GM12878 (cell line): Measurements from ENCODE around the gene TRPM3. TPM values are rescaled to one million over a fixed set of nuclear protein-coding genes. Genes with fewer than 3 reads are reported as not detected.

ENCODE experiments used
- ATAC-seq: fragments of 200-7000 bp; cut with Tn5 transposase; 3 replicates; pipeline ENCODE4 v1.9.1; 2020; ENCODE audit warnings: mild to moderate bottlenecking, moderate library complexity
- BruUV-seq: library from RNA; stranded (reverse); fragments of 400-500 nt; replicated peaks from 2 replicates; lab custom pipeline; 2021; lab: Mats Ljungman, UMichigan
- CTCF ChIA-PET: fragments of 300-600 bp; sonication (Branson Sonifier 250); formaldehyde crosslinking; extraction: SDS; loops from one replicate; lab custom pipeline; 2021; ENCODE audit warnings: inconsistent platforms; lab: Yijun Ruan, JAX
- POLR2A ChIA-PET: fragments of 350-600 bp; formaldehyde crosslinking; extraction: SDS; loops from one replicate; lab custom pipeline; 2021; ENCODE audit warnings: inconsistent platforms; lab: Charles Lee
- RAD21 ChIA-PET: fragments of 300-600 bp; sonication (Branson Sonifier 250); formaldehyde crosslinking; loops from one replicate; lab custom pipeline; 2023; ENCODE audit warnings: antibody characterized with exemption; ENCODE audit not compliant: unreplicated experiment; lab: Charles Lee
- SMC1A ChIA-PET: fragments of 300-600 bp; sonication (Branson Sonifier 250); formaldehyde crosslinking; loops from one replicate; lab custom pipeline; 2023; ENCODE audit not compliant: unreplicated experiment, uncharacterized antibody; lab: Charles Lee
- DNase-seq: peaks from one replicate; pipeline ENCODE4 v3.0.0-alpha.2; 2011; ENCODE audit warnings: low read depth, low spot score
- FAIRE-seq: peaks from 3 replicates; lab custom pipeline; 2011; peaks lifted over from hg19 to GRCh38; lab: Jason Lieb, UNC
- H2AFZ ChIP-seq: 2 replicates; pipeline ENCODE4 v1.6.0; 2011; ENCODE audit warnings: low read depth, low read length, control low read depth; ENCODE audit not compliant: control insufficient read depth
- H3K27ac ChIP-seq: 2 replicates; pipeline ENCODE4 v1.5.1; 2011; ENCODE audit warnings: control low read depth; ENCODE audit not compliant: control insufficient read depth, insufficient read depth
- H3K27me3 ChIP-seq, 2 experiments: replicated peaks in 1 of 2; 2 replicates each; pipeline versions ENCODE4 v1.6.0 to v1.6.1; 2011; ENCODE audit warnings: low read length in 1 of 2; ENCODE audit not compliant: control insufficient read depth in 2 of 2, insufficient read depth in 2 of 2
- H3K36me3 ChIP-seq, 2 experiments: 2 replicates each; pipeline ENCODE4 v1.5.1; 2011; ENCODE audit warnings: low read length in 1 of 2; ENCODE audit not compliant: control insufficient read depth in 2 of 2, insufficient read depth in 2 of 2
- H3K4me1 ChIP-seq: 2 replicates; pipeline ENCODE4 v1.6.1; 2011; ENCODE audit warnings: mild to moderate bottlenecking, low read length, moderate library complexity, mixed read lengths; ENCODE audit not compliant: control insufficient read depth, insufficient read depth
- H3K4me2 ChIP-seq: 2 replicates; pipeline ENCODE4 v1.6.0; 2011; ENCODE audit warnings: control low read depth; ENCODE audit not compliant: control insufficient read depth, insufficient read depth
- H3K4me3 ChIP-seq: fragments of 200-600 bp; sonication (generic); 2 replicates; pipeline ENCODE4 v1.5.1; 2016
- H3K79me2 ChIP-seq: 2 replicates; pipeline ENCODE4 v1.6.0; 2011; ENCODE audit warnings: low read length; ENCODE audit not compliant: control insufficient read depth, insufficient read depth
- H3K9ac ChIP-seq: 2 replicates; pipeline ENCODE4 v1.8.0; 2011; ENCODE audit warnings: low read length, control low read depth, mixed read lengths; ENCODE audit not compliant: control insufficient read depth, insufficient read depth
- H3K9me3 ChIP-seq: replicated peaks from 3 replicates; pipeline ENCODE4 v1.5.1; 2011; ENCODE audit warnings: mild to moderate bottlenecking, low read length; ENCODE audit not compliant: control insufficient read depth, insufficient read depth
- H4K20me1 ChIP-seq: 2 replicates; pipeline ENCODE4 v1.6.0; 2011; ENCODE audit not compliant: control insufficient read depth, insufficient read depth
- CHD2 ChIP-seq: IDR thresholded peaks from 2 replicates; pipeline ENCODE4 v1.6.1; 2011; ENCODE audit warnings: low read depth, low read length, improper control_type of control experiment, borderline replicate concordance
- KDM1A ChIP-seq: fragments of 200-600 bp; sonication (generic); IDR thresholded peaks from 2 replicates; pipeline ENCODE4 v1.6.1; 2016; ENCODE audit warnings: borderline replicate concordance
- POU2F2 ChIP-seq: IDR thresholded peaks from 3 replicates; pipeline ENCODE4 v1.6.1; 2011; ENCODE audit warnings: low read depth, mild to moderate bottlenecking, low read length, borderline replicate concordance
- RB1 ChIP-seq: fragments of 450-650 bp; formaldehyde crosslinking; IDR thresholded peaks from 2 replicates; pipeline ENCODE4 v1.6.1; 2017; ENCODE audit warnings: mild to moderate bottlenecking, borderline replicate concordance
- SREBF2 ChIP-seq: IDR thresholded peaks from 2 replicates; pipeline ENCODE4 v1.6.1; 2012; ENCODE audit warnings: mild to moderate bottlenecking, low read length
- STAT3 ChIP-seq: IDR thresholded peaks from 2 replicates; pipeline ENCODE4 v1.6.1; 2011; ENCODE audit warnings: low read depth, low read length, improper control_type of control experiment
- TBL1XR1 ChIP-seq: IDR thresholded peaks from 2 replicates; pipeline ENCODE4 v1.6.1; 2012; ENCODE audit warnings: low read depth, low read length, improper control_type of control experiment
- ZNF217 ChIP-seq: fragments of 450-650 bp; IDR thresholded peaks from 2 replicates; pipeline ENCODE4 v1.6.1; 2017; ENCODE audit warnings: antibody characterized with exemption, mild to moderate bottlenecking
- ZSCAN29 ChIP-seq: fragments of 450-650 bp; IDR thresholded peaks from 2 replicates; pipeline ENCODE4 v1.6.1; 2017; ENCODE audit warnings: mild to moderate bottlenecking, moderate library complexity
- WGBS: methylation state at CpG from one replicate; pipeline ENCODE4 v1.1.6; 2016; ENCODE audit warnings: low lambda C conversion rate; ENCODE audit not compliant: insufficient replicate concordance, insufficient coverage; ENCODE audit errors: missing lambda C conversion rate; 5-methylcytosine and 5-hydroxymethylcytosine counted together
- in situ Hi-C: fragments of 300-500 bp; cut with MboI; formaldehyde crosslinking; loops from 9 replicates; pipeline ENCODE4 v1.14.3; 2018; ENCODE audit warnings: mixed read lengths
- intact Hi-C: fragments of 100-400 bp; cut with micrococcal nuclease; formaldehyde crosslinking; loops from one replicate; pipeline ENCODE4 v1.14.2; 2022; ENCODE audit not compliant: unreplicated experiment
- polyA plus RNA-seq, 11 experiments: library from polyadenylated mRNA; depleted of rRNA in 4 of 11; unstranded in 6 of 11; stranded (reverse) in 5 of 11; fragments of >200 nt; fragmentation: Nextera tagmentation in 4 of 11; fragmentation: Illumina TruSeq in 1 of 11; extraction: Ambion mirVana in 4 of 11; extraction: Trizol in 1 of 11; gene quantifications; 1 replicate in 1 of 11; 2 replicates in 10 of 11; pipeline versions ENCODE4 v1.2.1 to v1.2.3, GENCODE V29; 2011 to 2016; ENCODE audit warnings: inconsistent platforms in 2 of 11, missing spikeins in 2 of 11, low read depth in 1 of 11
- total RNA-seq, 4 experiments: library from RNA; depleted of rRNA in 3 of 4; stranded (reverse); fragments of >200 nt in 3 of 4; fragmentation: Illumina TruSeq in 1 of 4; extraction: Trizol in 1 of 4; gene quantifications; 2 replicates each; pipeline versions ENCODE4 v1.2.1 to v1.2.3, GENCODE V29; 2013 to 2021
- TF ChIP-seq, protein P1 (sequence below): fragments of 450-650 bp; IDR thresholded peaks from 2 replicates; pipeline ENCODE4 v1.6.1; 2017; ENCODE audit warnings: mild to moderate bottlenecking, low read depth, inconsistent platforms; ENCODE audit not compliant: poor library complexity, severe bottlenecking
- TF ChIP-seq, protein P2 (sequence below): fragments of 150-350 bp; IDR thresholded peaks from 2 replicates; pipeline ENCODE4 v1.6.1; 2014; ENCODE audit warnings: mild to moderate bottlenecking, low read depth, low read length
- TF ChIP-seq, protein P3 (sequence below): IDR thresholded peaks from 2 replicates; pipeline ENCODE4 v1.6.1; 2011; ENCODE audit warnings: borderline replicate concordance, low read depth, mild to moderate bottlenecking, moderate library complexity, mixed read lengths, low read length; ENCODE audit not compliant: insufficient read depth; ENCODE audit errors: extremely low read length

The TRPM3 gene
- total and polyA plus RNA-seq, 10 of the 15 experiments (the other 5 are each of a cell fraction or from before 2014, with no cell fraction given) = not detected

GRCh38 chr9:70569791-70570190 is 551.6 kb downstream of the TRPM3 start:
- Histone ChIP-seq H4K20me1 (no peaks in the 10 kb centered on the region), H3K4me1 (no peaks in the 10 kb centered on the region), H3K27me3 (no peaks in the 10 kb centered on the region), H3K4me3 (no peak overlapping the region), H3K79me2 (no peaks in the 10 kb centered on the region), H3K4me2 (no peak overlapping the region), H3K9ac (no peak overlapping the region), H3K36me3 (no peaks in the 10 kb centered on the region)
- BruUV-seq = no TSS peak
- in situ Hi-C loops = no loop called here
- DNase-seq = no peak
- POLR2A ChIA-PET = no interaction called here
- SMC1A ChIA-PET = no interaction called here
- ATAC-seq = no peak
- CTCF ChIA-PET = interaction anchor here (0.7 to 1.5 kb wide), 4 partner anchors 9 to 85 kb away, joined by 3 to 7 read pairs (median 4); no protein-coding TSS in a partner anchor
- no peak for TF ChIP-seq RB1
- TF ChIP-seq ZNF217 = no peak
- TF ChIP-seq CHD2 = no peak
- TF ChIP-seq, all 136 proteins: peak for 0
- H2AFZ ChIP-seq = no peak overlapping the region
- WGBS = 23% methylated on average over 3 of the region's 3 CpGs
- RAD21 ChIA-PET = no interaction called here
- intact Hi-C loops = no loop called here
- H3K27ac ChIP-seq = no peak overlapping the region
- no peak for FAIRE-seq
- no peaks in the 10 kb centered on the region for H3K9me3 ChIP-seq

DNA sequence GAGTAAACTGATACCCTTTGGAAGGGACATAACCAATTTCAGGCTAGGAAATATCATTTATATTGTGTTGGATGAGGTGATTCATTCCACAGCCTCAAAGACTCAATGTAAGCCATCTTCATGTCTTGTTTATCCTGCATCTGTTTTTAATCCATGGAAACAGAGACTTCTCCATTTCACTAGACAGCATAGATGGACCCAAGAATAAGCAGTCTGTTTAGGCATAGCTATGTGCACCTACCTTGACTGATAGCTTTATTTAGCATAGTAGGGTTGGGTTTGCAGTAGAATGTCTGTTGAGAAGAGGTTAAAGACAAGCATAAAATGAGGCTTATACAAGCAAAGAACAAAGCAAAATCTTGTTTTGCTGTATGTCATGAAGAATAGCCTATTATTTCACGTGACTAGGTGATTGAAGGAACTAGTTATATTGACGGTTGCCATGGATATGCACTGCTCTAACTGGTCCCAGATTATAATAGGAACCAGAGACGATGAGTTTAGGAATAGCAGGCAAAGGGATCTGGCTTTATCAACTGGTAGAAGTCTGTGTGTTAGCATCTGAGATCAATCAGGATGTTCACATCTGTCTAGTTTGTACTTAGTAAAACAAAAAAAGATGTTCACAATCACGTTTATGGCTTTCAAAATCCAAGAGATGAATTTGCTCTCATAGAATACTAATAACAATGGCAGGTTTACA is 552.2 kb downstream of the TRPM3 start:
- POLR2A ChIA-PET = no interaction called here
- TF ChIP-seq KDM1A (no peak), POU2F2 (no peak), TBL1XR1 (no peak), STAT3 (no peak), ZSCAN29 (no peak), SREBF2 (no peak)
- TF ChIP-seq, protein P1, sequence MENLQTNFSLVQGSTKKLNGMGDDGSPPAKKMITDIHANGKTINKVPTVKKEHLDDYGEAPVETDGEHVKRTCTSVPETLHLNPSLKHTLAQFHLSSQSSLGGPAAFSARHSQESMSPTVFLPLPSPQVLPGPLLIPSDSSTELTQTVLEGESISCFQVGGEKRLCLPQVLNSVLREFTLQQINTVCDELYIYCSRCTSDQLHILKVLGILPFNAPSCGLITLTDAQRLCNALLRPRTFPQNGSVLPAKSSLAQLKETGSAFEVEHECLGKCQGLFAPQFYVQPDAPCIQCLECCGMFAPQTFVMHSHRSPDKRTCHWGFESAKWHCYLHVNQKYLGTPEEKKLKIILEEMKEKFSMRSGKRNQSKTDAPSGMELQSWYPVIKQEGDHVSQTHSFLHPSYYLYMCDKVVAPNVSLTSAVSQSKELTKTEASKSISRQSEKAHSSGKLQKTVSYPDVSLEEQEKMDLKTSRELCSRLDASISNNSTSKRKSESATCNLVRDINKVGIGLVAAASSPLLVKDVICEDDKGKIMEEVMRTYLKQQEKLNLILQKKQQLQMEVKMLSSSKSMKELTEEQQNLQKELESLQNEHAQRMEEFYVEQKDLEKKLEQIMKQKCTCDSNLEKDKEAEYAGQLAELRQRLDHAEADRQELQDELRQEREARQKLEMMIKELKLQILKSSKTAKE = no peak
- TF ChIP-seq, protein P2, sequence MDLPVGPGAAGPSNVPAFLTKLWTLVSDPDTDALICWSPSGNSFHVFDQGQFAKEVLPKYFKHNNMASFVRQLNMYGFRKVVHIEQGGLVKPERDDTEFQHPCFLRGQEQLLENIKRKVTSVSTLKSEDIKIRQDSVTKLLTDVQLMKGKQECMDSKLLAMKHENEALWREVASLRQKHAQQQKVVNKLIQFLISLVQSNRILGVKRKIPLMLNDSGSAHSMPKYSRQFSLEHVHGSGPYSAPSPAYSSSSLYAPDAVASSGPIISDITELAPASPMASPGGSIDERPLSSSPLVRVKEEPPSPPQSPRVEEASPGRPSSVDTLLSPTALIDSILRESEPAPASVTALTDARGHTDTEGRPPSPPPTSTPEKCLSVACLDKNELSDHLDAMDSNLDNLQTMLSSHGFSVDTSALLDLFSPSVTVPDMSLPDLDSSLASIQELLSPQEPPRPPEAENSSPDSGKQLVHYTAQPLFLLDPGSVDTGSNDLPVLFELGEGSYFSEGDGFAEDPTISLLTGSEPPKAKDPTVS = no peak
- TF ChIP-seq, protein P3, sequence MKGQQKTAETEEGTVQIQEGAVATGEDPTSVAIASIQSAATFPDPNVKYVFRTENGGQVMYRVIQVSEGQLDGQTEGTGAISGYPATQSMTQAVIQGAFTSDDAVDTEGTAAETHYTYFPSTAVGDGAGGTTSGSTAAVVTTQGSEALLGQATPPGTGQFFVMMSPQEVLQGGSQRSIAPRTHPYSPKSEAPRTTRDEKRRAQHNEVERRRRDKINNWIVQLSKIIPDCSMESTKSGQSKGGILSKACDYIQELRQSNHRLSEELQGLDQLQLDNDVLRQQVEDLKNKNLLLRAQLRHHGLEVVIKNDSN = no peak

More for the DNA sequence above, 552.2 kb downstream of the TRPM3 start:
- ChIA-PET CTCF (interaction anchor here (0.7 to 1.5 kb wide), 4 partner anchors 9 to 85 kb away, joined by 3 to 7 read pairs (median 4); no protein-coding TSS in a partner anchor), RAD21 (no interaction called here), SMC1A (interaction anchor here (0.6 kb wide), 1 partner anchor 9 kb away, joined by 3 read pairs; no protein-coding TSS in a partner anchor)
- intact Hi-C loops (no loop called here), in situ Hi-C loops (no loop called here)
- no peak overlapping the region for H3K27ac ChIP-seq
- BruUV-seq = no TSS peak
- no peak for DNase-seq
- no peak overlapping the region for H3K9ac ChIP-seq
- H3K36me3 ChIP-seq = no peaks in the 10 kb centered on the region
- no peaks in the 10 kb centered on the region for H3K27me3 ChIP-seq
- no peak overlapping the region for H3K4me3 ChIP-seq
- H2AFZ ChIP-seq = no peak overlapping the region
- no peak for FAIRE-seq
- no peaks in the 10 kb centered on the region for H3K9me3 ChIP-seq
- ATAC-seq = no peak
- 9% methylated on average over 4 of the region's 4 CpGs for WGBS
- peaks cover 3% of the 10 kb centered on the region; the same call in 1 of the 2 replicates for H3K4me1 ChIP-seq
- H3K4me2 ChIP-seq = no peak overlapping the region
- H3K79me2 ChIP-seq = no peaks in the 10 kb centered on the region
- no peaks in the 10 kb centered on the region for H4K20me1 ChIP-seq
